NCI-H2107 (cell line): ENCODE data around the gene ABCG5.

Source experiments
- DNase-seq: peaks from one replicate; lab custom pipeline; 2025; lab: John Stamatoyannopoulos, UW

Gene ABCG5

GRCh38 chr2:43806719-43807031 lies 32.0 kb downstream of the ABCG5 start:
- no peak for DNase-seq

GRCh38 chr2:43803113-43803512 lies 35.5 kb downstream of the ABCG5 start:
- DNase-seq, result no peak

- DNase-seq, result no peak
Measured at GRCh38 chr2:43802135-43802534, 36.5 kb downstream of the ABCG5 start.

- DNase-seq, result no peak
Measured at GRCh38 chr2:43800894-43801293, 37.7 kb downstream of the ABCG5 start.

GRCh38 chr2:43798300-43798699 lies 40.3 kb downstream of the ABCG5 start:
- DNase-seq, result no peak

GRCh38 chr2:43796206-43796605 lies 42.4 kb downstream of the ABCG5 start:
- DNase-seq, result no peak

- no peak for DNase-seq
Measured at GRCh38 chr2:43794956-43795355, 43.7 kb downstream of the ABCG5 start.

GRCh38 chr2:43792653-43793052 lies 46.0 kb downstream of the ABCG5 start:
- no peak for DNase-seq

- no peak for DNase-seq
Measured at GRCh38 chr2:43791035-43791765, 47.4 kb downstream of the ABCG5 start.

- DNase-seq, result no peak
Measured at GRCh38 chr2:43790147-43790546, 48.5 kb downstream of the ABCG5 start.

GRCh38 chr2:43788646-43789045 lies 50.0 kb downstream of the ABCG5 start:
- no peak for DNase-seq

GRCh38 chr2:43787895-43788294 lies 50.7 kb downstream of the ABCG5 start:
- DNase-seq, result no peak

- no peak for DNase-seq
Measured at GRCh38 chr2:43778233-43778632, 60.4 kb downstream of the ABCG5 start.

- DNase-seq, result no peak
Measured at GRCh38 chr2:43777306-43777926, 61.2 kb downstream of the ABCG5 start.

- DNase-seq, result no peak
Measured at GRCh38 chr2:43776324-43776723, 62.3 kb downstream of the ABCG5 start.

GRCh38 chr2:43774617-43775016 lies 64.0 kb downstream of the ABCG5 start:
- DNase-seq, result no peak

GRCh38 chr2:43773876-43774613 lies 64.6 kb downstream of the ABCG5 start, which contains the start of gene DYNC2LI1:
TSS of gene DYNC2LI1 (plus strand) at chr2:43774039. CDS start at chr2:43774139, 100 bp downstream.
- DNase-seq, result peak; percentile 65

GRCh38 chr2:43766006-43766405 lies 72.6 kb downstream of the ABCG5 start:
- peak; percentile 3 for DNase-seq

- DNase-seq, result no peak
Measured at GRCh38 chr2:43764086-43764705, 74.4 kb downstream of the ABCG5 start.

GRCh38 chr2:43763091-43763490 lies 75.5 kb downstream of the ABCG5 start:
- DNase-seq, result no peak
